Peyer's patch (tissue), 4 donors: Measurements from ENCODE around the gene SLCO4A1.

Experiments used
- POLR2A ChIP-seq, 2 donors: fragments of 450-650 bp; IDR thresholded peaks; one replicate each; pipeline ENCODE4 v1.5.1; 2017; ENCODE audit warnings: antibody characterized with exemption in 2 of 2, mild to moderate bottlenecking in 2 of 2, moderate library complexity in 2 of 2
- TF ChIP-seq, protein P1 (sequence below), 6 experiments: fragments of 450-650 bp in 4 of 6; fragments of 200-600 bp in 2 of 6; sonication (generic) in 1 of 6; IDR thresholded peaks; one replicate each; pipeline ENCODE4 v1.5.1; 2017 to 2019; ENCODE audit warnings: antibody characterized with exemption in 6 of 6, mild to moderate bottlenecking in 3 of 6, moderate library complexity in 1 of 6

DNA sequence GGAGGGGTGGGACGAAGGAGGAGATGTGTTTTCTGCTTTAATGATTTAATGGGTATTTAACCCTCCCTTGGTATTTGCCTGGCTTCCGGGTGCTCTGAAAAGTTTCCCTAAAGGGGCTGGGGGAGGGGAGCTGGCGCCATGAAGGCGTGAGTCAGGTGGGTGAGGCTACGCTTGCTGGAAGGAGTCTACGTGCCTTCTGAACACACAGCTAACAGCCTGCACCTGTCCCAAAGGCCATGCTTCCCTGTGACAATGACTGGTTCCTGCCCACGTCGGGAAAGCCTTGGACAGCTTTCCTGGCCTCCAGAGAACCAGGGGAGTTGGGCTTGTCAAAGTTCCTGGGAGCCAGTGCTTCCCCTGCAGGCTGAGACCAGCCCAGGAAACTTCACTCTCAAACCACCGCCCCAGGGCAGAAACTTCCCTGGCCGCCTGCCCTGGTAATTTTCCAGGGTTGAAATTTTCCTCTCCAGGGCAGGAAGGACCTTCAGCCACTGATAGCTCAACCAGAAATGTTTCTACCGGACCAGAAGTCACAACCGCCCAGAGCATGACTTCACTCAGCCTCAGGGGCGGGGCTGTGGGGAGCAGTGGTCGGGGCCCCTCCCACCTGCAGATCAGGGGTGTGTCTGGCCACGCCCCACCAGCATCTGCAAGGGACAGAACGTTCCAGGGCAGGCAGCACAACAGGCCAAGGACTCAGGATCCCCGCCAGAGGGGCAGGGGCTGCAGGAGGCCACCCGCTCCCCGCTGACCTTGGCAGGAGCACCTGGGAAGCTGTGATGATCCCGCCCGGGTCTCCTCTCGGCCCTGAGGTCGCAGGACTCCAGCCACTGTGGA, 18.6 kb upstream of the SLCO4A1 start:
- TF ChIP-seq POLR2A (IDR thresholded peaks at IDR 0.05): peak; percentile 66 to 84
- TF ChIP-seq, protein P1, sequence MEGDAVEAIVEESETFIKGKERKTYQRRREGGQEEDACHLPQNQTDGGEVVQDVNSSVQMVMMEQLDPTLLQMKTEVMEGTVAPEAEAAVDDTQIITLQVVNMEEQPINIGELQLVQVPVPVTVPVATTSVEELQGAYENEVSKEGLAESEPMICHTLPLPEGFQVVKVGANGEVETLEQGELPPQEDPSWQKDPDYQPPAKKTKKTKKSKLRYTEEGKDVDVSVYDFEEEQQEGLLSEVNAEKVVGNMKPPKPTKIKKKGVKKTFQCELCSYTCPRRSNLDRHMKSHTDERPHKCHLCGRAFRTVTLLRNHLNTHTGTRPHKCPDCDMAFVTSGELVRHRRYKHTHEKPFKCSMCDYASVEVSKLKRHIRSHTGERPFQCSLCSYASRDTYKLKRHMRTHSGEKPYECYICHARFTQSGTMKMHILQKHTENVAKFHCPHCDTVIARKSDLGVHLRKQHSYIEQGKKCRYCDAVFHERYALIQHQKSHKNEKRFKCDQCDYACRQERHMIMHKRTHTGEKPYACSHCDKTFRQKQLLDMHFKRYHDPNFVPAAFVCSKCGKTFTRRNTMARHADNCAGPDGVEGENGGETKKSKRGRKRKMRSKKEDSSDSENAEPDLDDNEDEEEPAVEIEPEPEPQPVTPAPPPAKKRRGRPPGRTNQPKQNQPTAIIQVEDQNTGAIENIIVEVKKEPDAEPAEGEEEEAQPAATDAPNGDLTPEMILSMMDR (IDR thresholded peaks at IDR 0.05): no peak
